Activated CD8-positive, alpha-beta memory T cell treated with anti-CD3 and anti-CD28 coated beads for 1 hour (primary cell): ENCODE results near the gene ERGIC1.
"Not testable (repeated sequence)": the region's sequence is repeated elsewhere in the genome, so short reads cannot be mapped to it uniquely, and the experiment has no call there.

Source experiments
- DNase-seq, 2 donors: peaks; one replicate each; pipeline ENCODE4 v3.0.0-alpha.2; 2020; ENCODE audit warnings: low read depth in 1 of 2; ENCODE audit errors: extremely low read depth in 1 of 2

Gene ERGIC1

DNA sequence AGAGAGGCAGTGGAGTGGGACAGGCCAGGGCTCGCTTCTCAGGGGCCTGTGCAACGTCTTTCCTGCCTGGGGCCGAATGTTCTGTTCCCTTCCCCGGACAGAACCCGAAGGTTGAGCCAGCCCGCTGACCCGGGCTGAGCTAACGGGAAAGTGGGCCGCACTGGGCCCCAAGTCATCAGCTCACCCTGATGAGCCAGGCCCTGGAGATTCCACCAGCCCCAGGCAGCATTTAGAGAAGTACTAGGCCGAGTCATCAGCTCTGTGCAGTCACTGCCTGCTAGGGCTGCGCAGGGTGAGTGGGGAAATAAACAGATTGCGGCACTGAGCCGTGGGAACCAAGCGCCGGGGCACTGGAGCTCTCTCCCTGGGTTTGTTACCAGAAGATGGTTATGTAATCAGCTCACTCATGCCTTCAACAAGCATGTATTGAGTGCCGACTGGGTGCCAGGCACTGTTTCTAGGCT lies 33.9 kb upstream of the ERGIC1 start:
- no peak for DNase-seq

- no peak for DNase-seq
Observed at GRCh38 chr5:172801179-172801671, 32.8 kb upstream of the ERGIC1 start.

GRCh38 chr5:172802112-172802511 lies 31.9 kb upstream of the ERGIC1 start:
- DNase-seq = no peak

DNA sequence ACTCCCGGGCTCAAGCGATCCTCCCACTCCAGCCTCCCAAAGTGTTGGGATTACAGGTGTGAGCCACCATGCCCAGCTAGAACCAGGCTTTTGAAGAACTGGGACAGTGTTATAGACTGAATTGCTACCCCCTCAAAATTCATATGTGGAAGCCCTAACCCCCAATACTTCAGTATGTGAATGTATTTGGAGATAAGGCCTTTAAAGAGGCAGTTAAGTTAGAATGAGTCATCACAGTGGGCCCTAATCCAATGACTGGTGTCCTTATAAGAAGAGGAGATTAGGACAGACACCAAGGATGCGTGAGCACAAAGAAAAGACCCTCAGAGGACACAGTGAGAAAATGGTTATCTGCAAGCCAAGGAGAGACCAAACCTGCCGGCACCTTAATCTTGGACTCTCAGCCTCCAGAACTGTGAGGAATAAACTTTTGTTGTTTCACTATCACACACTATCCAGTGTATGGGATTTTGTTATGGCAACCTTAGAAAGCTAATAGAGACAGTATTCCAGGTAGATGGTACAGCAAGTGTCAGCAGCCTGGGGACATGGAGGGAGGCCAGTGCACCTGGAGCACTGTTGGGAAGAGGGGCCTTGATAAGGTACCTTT lies 31.4 kb upstream of the ERGIC1 start:
- no peak for DNase-seq

DNA sequence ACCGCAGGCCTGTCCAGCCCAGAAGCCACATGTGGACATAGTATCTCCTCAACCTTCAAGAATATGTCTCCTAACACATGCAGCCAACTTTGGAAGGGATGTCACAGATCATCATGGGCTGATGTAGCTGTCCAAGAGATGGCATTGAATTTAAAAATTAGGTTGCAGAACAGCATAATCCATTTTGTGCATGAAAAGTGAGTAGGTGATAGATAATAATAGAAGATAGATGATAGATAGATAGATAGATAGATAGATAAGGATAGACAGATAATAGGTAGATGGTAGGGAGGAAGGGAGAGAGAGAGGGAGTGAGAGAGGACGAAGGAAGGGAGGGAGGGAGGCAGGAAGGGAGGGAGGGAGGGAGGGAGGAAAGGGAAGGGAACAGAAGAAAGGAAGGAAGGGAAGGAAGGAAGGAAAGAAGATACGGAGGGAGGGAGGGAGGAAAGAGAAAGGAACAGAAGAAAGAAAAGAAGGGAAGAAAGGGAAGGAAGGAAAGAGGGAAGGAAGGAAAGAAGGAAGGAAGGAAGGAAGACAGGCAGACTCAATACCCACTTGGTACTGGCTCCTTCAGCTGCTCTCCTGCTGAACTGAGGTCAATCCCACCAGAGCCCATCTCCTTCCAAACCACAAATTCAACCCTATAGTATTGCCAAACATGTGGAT lies 28.9 kb upstream of the ERGIC1 start:
- DNase-seq = no peak

GRCh38 chr5:172805736-172806255 lies 28.3 kb upstream of the ERGIC1 start:
- DNase-seq = no peak

DNA sequence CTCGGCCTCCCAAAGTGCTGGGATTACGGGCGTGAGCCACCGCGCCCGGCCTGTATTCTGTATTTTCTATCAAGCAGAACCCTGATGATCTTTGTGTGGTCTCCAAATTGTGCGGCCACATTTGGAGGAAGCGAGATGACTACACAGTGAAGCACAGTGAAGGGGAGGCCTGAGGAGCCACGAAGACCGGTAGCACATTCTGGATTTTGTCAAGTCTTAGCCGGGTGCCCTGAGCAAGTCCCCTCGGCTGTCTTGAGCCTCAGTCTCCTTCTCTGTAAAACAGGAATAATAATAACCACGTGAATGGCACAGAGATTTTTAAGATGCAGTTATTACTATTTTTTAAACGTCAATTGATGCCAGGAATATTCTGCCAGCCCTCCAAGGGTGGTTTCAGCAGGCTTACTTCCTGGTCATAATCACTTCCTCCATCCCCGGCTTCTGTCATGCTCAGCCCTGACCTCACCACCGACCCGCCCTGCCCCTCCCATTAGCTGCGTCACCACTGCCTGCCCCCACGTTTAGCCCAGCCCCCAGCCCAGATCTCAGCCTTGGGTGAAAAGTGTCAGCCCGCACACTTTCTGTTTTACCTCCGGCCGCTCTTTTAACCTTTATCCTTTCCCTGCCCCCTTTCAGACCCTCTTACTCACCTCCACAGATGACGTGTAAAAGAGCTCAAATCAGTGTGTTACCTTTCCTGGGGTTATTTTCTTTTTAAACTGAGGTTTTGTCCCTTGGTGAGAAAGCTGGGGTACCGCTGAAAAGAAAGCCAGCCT lies 27.0 kb upstream of the ERGIC1 start:
- DNase-seq = peak; percentile 68 to 70

GRCh38 chr5:172807766-172808311 lies 26.2 kb upstream of the ERGIC1 start:
- no peak for DNase-seq

GRCh38 chr5:172809774-172810173 lies 24.3 kb upstream of the ERGIC1 start:
- no peak for DNase-seq

DNA sequence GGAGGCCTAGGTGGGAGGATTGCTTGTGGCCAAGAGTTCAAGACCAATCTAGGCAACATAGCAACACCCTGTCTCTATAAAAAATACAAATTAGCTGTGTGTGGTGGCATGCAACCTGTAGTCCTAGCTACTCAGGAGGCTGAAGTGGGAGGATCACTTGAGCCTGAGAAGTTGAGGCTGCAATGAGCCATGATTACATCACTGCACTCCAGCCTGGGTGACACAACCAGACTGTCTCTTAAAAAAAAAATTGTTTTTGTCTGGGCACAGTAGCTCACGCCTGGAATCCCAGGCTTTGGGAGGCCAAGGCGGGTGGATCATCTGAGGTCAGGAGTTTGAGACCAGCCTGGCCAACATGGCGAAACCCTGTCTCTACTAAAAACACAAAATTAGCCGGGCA lies 23.1 kb upstream of the ERGIC1 start:
- DNase-seq = not testable (repeated sequence)

DNA sequence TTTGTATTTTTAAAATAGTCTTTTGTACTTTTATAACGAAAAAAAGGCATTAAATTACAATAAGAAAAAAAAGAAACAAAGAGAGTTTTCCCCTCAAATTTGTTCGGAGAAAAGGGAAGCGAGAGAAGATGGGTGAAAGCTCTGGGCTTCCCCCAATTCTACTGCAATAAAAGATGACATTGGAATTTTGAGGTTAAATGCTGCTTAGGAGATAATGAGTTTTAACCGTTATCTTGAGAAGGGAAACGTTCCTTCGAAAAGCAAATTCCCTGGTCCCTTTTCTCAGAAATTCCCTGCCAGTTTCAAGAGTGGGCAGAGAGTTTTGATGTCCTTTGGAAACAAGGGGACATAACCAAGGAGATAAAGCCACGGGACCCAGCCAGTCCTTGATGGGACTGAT lies 18.4 kb upstream of the ERGIC1 start:
- no peak for DNase-seq

GRCh38 chr5:172816925-172817562 lies 17.0 kb upstream of the ERGIC1 start:
- DNase-seq = no peak

GRCh38 chr5:172817664-172818063 lies 16.4 kb upstream of the ERGIC1 start:
- no peak for DNase-seq

GRCh38 chr5:172818081-172818480 lies 16.0 kb upstream of the ERGIC1 start:
- DNase-seq = no peak

DNA sequence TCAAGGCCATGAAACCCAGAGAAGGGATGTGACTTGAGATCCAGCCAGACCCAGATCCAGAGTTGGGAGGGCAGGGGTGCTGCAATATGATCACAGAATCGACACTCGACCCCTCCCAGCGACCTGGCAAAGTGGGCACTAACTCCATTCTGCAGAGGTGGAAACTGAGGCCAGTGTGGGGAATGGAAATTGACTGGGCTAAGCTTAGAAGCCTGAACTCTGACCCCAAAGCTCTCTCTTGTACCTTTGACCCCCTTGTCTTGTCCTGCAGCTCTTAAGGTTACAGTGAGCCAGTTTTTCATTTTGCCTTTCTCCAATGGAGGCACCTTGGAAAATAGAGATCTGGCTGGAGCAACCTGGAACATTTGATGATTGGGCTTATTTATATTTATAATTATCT lies 14.5 kb upstream of the ERGIC1 start:
- no peak for DNase-seq

DNA sequence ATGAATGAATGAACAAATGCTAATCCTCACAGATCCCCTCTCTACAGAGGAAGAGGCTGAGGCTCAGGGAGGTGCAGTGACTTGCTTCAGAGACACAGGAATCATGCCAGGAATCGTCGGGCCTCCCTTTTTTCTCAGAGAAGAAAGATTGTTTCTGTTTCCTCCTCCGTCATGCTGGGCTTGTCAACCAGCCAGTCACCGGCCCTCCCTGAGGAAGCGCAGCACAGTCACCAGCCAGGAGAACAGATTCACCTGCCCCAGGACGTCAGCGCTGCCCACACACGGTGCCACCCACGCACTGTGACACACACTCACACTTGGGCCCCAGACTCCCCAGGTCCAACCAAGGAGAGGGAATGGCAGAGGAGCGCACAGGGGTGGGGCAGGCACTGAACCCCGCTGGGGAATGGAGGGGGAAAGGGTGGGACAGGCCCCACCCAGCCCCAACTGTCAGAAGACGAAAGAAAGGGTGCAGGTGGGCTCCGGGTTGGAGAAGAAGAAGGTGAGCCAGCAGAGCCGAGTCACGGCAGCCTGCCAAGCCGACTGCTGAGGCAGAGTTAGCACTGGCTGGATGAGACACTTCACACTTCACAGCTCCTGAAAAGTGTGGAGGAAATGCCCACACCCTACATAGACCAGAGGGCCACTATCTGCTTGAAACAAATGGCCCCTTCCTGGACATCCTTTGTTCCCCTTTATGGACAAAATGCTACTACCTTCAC lies 13.8 kb upstream of the ERGIC1 start:
- no peak for DNase-seq

- DNase-seq = no peak
Observed at GRCh38 chr5:172821340-172821985, 12.6 kb upstream of the ERGIC1 start.

DNA sequence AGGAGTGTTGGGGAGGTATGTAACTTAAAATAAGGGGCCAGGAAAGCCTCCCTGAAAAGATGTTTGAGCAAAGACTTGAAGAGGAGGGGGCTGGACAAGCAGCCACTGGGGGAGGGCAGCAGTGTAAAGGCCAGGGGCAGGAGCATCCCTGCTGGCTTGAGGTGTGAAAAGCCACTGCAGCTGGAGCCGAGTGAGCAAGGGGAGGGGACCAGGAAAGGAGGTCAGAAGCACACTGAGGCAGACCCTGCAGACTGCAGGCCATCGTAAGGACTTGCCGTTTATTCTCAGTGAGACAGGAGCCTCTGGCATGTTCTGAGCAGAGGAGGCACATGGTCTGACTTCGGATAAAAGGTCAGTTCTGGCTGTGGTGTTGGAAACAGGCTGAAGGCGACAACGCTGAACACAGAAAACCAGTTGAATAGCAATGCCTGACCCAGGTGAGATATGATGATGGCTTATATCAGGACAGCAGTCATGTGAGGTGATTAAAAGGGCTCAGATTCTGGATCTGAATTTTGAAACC lies 10.2 kb upstream of the ERGIC1 start:
- DNase-seq = no peak

- DNase-seq = no peak
Observed at GRCh38 chr5:172825610-172826204, 8.3 kb upstream of the ERGIC1 start.
